ENCODE data around the gene AGER.

The AGER gene

DNA sequence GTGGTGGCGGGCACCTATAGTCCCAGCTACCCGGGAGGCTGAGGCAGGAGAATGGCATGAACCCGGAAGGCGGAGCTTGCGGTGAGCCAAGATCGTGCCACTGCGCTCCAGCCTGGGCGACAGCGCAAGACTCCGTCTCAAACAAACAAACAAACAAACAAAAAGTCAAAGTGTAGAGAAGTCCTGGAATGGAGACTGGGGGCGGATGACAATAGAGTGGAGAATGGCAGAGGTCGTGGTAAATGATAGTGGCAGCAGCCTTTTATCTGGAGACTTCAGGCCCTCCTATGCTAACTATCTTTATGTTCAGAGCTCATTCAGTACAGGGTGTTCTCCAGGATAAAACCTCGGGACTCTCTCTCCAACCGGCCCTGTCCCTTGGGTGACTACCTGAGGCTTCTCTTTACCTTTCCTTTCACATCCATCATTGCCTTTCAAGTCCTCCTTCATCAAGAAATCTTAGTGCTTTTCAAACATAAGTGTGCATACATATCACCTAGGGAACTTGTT, 52.6 kb downstream of the AGER start:
- Histone ChIP-seq H3K4me1 (ENCODE audit: insufficient read depth, low read length) (peaks cover 25% of the 10 kb centered on the region), H3K9me3 (ENCODE audit: low read length) (no peaks in the 10 kb centered on the region), H3K4me3 (ENCODE audit: low read depth in 1 of 2, low read length in 2 of 2) (no peak overlapping the region), H3K9ac (ENCODE audit: low read length) (no peak overlapping the region), H3K27me3 (ENCODE audit: control insufficient read depth in 1 of 2, insufficient read depth in 2 of 2, low read length in 2 of 2) (no peaks in the 10 kb centered on the region), H3K36me3 (ENCODE audit: insufficient read depth, low read length) (peaks cover 5% of the 10 kb centered on the region), H3K27ac (ENCODE audit: low read depth, low read length) (no peak overlapping the region)

All from muscle layer of colon (tissue), 2 donors.